ENCODE data around the gene SYTL3. TPM values are rescaled to one million over a fixed set of nuclear protein-coding genes. Genes with fewer than 3 reads are reported as not detected.

Gene SYTL3
- total RNA-seq, 1 experiment from 2014 or later = 0.86 TPM

GRCh38 chr6:158751921-158752320 lies 102.1 kb downstream of the SYTL3 start:
- no TSS peak for BruUV-seq (replicated peaks)
- H3K36me3 Mint-ChIP-seq (ENCODE audit: insufficient read depth, unreplicated experiment) = no peaks in the 10 kb centered on the region
- Histone ChIP-seq H3K4me3 (ENCODE audit: low read depth, low read length) (no peak overlapping the region), H3K36me3 (ENCODE audit: control insufficient read depth, insufficient read depth, low read length) (no peaks in the 10 kb centered on the region), H3K4me1 (no peaks in the 10 kb centered on the region), H3K27me3 (replicated peaks; ENCODE audit: control insufficient read depth, insufficient read depth, low read length) (no peaks in the 10 kb centered on the region), H3K9me3 (no peaks in the 10 kb centered on the region)
- ChIA-PET POLR2A (no interaction called here), CTCF (no interaction called here)
- H3K9me3 Mint-ChIP-seq (ENCODE audit: unreplicated experiment) = no peaks in the 10 kb centered on the region
- no peaks in the 10 kb centered on the region for H3K4me1 Mint-ChIP-seq (ENCODE audit: low read depth, unreplicated experiment)
- DNase-seq = no peak
- H3K4me3 Mint-ChIP-seq (ENCODE audit: unreplicated experiment) = no peak overlapping the region
- intact Hi-C loops (cut with micrococcal nuclease; ENCODE audit: unreplicated experiment) = no loop called here
- no peak for TF ChIP-seq CTCF (IDR thresholded peaks at IDR 0.05; ENCODE audit: insufficient read depth in 1 of 2, low read depth in 1 of 2, low read length in 1 of 2, severe bottlenecking in 1 of 2, unreplicated experiment in 1 of 2)
- no peak overlapping the region for H3K27ac Mint-ChIP-seq (ENCODE audit: unreplicated experiment)
- H3K27me3 Mint-ChIP-seq (ENCODE audit: insufficient read depth, unreplicated experiment) = no peaks in the 10 kb centered on the region

GRCh38 chr6:158752613-158753012 lies 102.8 kb downstream of the SYTL3 start:
- CTCF ChIA-PET = interaction anchor here (0.7 kb wide), 1 partner anchor 206 kb away, joined by 4 read pairs; no protein-coding TSS in a partner anchor
- no peaks in the 10 kb centered on the region for H3K27me3 Mint-ChIP-seq (ENCODE audit: insufficient read depth, unreplicated experiment)
- TF ChIP-seq CTCF (IDR thresholded peaks at IDR 0.05; ENCODE audit: insufficient read depth in 1 of 2, low read depth in 1 of 2, low read length in 1 of 2, severe bottlenecking in 1 of 2, unreplicated experiment in 1 of 2) = no peak
- no peaks in the 10 kb centered on the region for H3K9me3 Mint-ChIP-seq (ENCODE audit: unreplicated experiment)
- Histone ChIP-seq H3K9me3 (no peaks in the 10 kb centered on the region), H3K27me3 (replicated peaks; ENCODE audit: control insufficient read depth, insufficient read depth, low read length) (no peaks in the 10 kb centered on the region), H3K4me3 (ENCODE audit: low read depth, low read length) (no peak overlapping the region), H3K4me1 (no peaks in the 10 kb centered on the region), H3K36me3 (ENCODE audit: control insufficient read depth, insufficient read depth, low read length) (no peaks in the 10 kb centered on the region)
- no TSS peak for BruUV-seq (replicated peaks)
- H3K4me3 Mint-ChIP-seq (ENCODE audit: unreplicated experiment) = no peak overlapping the region
- H3K4me1 Mint-ChIP-seq (ENCODE audit: low read depth, unreplicated experiment) = peaks cover 3% of the 10 kb centered on the region
- POLR2A ChIA-PET = no interaction called here
- H3K27ac Mint-ChIP-seq (ENCODE audit: unreplicated experiment) = no peak overlapping the region
- no peaks in the 10 kb centered on the region for H3K36me3 Mint-ChIP-seq (ENCODE audit: insufficient read depth, unreplicated experiment)
- no peak for DNase-seq
- intact Hi-C loops (cut with micrococcal nuclease; ENCODE audit: unreplicated experiment) = no loop called here

DNA sequence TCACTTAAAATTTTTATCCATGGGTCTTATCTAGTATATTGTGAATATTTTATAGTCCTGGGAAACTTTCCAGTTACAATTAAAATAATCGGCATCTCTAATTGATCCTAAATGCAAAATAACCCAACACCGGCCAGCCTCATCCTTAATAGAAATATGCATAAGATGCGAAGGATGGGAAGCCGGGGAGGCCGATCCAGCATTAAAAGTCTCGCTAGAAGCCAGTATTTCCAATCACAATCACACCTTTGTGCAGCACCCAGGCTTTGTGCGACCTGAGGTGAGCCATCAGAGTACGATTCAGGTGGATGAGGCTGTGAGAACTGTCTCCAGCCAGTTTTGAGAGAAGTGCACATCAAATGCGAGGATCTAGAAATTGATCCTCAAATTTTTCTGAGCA lies 104.0 kb downstream of the SYTL3 start:
- no peaks in the 10 kb centered on the region for H3K9me3 ChIP-seq
- H3K27me3 ChIP-seq (replicated peaks; ENCODE audit: control insufficient read depth, insufficient read depth, low read length) = no peaks in the 10 kb centered on the region
- no peaks in the 10 kb centered on the region for H3K36me3 ChIP-seq (ENCODE audit: control insufficient read depth, insufficient read depth, low read length)
- Mint-ChIP-seq H3K9me3 (ENCODE audit: unreplicated experiment) (no peaks in the 10 kb centered on the region), H3K4me1 (ENCODE audit: low read depth, unreplicated experiment) (peaks cover 7% of the 10 kb centered on the region), H3K27ac (ENCODE audit: unreplicated experiment) (no peak overlapping the region), H3K27me3 (ENCODE audit: insufficient read depth, unreplicated experiment) (no peaks in the 10 kb centered on the region), H3K36me3 (ENCODE audit: insufficient read depth, unreplicated experiment) (no peaks in the 10 kb centered on the region), H3K4me3 (ENCODE audit: unreplicated experiment) (no peak overlapping the region)
- no peak for TF ChIP-seq CTCF (IDR thresholded peaks at IDR 0.05; ENCODE audit: insufficient read depth in 1 of 2, low read depth in 1 of 2, low read length in 1 of 2, severe bottlenecking in 1 of 2, unreplicated experiment in 1 of 2)
- ChIA-PET CTCF (no interaction called here), POLR2A (no interaction called here)
- H3K4me1 ChIP-seq = no peaks in the 10 kb centered on the region
- BruUV-seq (replicated peaks) = no TSS peak
- H3K4me3 ChIP-seq (ENCODE audit: low read depth, low read length) = no peak overlapping the region
- DNase-seq = no peak
- intact Hi-C loops (cut with micrococcal nuclease; ENCODE audit: unreplicated experiment) = no loop called here

Measured in Caco-2 (cell line).